ENCODE measurements around the gene GSTM3.
"Not testable (repeated sequence)": the region's sequence is repeated elsewhere in the genome, so short reads cannot be mapped to it uniquely, and the experiment has no call there.

Gene GSTM3

DNA sequence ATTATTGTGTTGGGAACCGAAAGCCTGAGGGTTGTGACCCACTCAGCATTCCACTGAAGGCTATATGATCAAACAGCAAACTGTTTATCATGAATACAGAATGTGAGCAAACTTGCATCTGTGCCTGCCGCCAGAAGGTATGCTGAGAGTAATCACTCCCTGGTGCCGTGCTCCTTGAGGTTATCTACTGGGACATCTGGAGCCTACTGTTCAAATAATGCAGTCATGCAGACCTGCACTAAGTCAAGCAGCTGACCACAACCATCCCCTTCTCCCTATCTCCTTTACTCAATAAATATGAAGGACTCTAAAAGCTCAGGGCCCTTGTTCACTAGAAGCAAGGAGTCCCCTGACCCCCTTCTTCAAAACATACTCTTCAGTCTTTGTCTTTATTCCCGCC lies 15.3 kb downstream of the GSTM3 start:
- DNase-seq, result no peak

DNA sequence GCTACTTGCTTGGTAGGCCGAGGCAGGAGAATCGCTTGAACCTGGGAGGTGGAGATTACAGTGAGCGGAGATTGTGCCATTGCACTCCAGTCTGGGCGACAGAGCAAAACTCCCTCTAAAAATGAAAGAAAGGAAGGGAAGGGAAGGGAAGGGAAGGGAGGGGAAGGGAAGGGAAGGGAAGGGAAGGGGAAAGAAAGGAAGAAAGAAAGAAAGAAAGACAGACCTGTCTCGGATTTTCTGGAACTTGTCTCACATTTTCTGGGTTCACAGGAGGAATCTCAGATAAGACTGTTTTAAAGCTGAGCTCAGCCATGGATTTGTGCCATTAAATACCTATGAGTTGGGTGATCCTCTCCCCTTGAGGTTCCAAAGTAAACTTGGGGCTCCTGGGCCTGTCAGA lies 15.9 kb downstream of the GSTM3 start:
- no peak for DNase-seq

DNA sequence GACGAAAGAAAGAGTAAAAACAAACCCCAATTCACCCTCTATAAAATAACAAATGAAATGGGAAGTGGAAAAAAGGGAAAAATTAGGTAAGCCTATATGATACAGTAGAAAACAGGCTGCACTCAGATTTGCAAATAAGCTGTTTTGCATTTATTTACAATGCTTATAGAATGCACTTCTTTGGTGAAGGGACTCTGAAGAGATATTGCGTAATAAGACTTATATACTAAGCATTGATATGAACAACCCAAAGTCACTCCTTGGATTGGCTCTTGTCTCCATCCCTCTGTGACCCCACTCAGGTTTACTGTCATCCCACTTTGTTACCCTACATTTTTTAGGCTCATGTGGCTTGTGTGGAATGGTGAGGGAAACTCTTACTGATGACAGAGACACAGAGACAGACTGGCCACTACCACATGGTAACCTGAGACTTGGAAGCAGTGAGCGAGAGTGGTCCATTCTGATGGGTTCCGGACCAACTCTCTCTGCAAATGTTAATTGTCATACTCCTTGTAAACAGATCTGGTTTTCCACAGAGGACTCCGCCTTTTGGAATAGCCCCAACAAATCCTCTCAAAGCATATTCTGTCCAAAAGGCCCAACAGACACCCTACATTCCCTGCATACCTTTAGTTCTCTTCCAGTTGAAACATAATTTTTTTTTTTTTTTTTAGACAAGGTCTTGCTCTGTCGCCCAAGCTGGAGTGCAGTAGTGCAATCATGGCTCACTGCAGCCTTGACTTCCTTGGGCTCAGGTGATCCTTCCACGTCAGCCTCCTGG lies 17.7 kb downstream of the GSTM3 start:
- no peak for DNase-seq

DNA sequence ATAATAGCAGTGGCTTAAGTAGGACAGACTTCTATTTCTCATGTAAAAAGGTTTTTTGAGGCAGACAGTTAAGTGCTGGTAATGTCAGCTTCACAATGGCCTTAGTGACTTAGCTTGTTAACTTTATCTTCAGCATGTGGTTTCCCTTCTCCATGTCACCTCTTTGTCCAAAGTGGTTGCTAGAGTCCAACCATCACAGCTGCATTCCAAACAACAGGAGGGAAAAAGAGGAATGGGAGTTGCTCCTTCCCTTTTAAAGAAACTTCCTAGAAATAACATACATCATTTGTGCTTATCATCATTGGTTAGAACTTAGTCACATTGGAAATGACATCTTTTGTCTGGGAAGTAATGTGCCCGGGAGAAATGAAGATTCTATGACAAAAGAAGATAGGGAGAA lies 18.9 kb downstream of the GSTM3 start:
- DNase-seq, result no peak

DNA sequence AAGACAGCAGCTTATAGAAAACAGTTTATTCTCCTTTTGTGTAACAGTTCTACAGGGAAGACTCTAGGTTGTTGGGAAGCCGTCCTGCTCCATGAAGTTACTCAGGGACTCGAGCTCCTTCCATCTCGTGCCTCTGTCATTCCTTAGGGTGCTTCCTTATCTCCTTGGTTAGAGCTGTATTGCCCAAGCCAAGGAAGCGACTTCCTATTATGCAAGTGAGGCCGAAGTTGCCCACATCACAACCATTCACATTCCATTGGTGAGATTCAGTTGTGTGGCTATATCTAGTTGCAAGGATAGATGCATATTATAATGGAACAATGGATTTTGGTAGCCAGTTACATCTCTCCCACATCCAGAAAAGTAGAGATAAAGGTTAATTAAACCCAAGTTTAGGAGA lies 19.8 kb downstream of the GSTM3 start:
- no peak for DNase-seq

DNA sequence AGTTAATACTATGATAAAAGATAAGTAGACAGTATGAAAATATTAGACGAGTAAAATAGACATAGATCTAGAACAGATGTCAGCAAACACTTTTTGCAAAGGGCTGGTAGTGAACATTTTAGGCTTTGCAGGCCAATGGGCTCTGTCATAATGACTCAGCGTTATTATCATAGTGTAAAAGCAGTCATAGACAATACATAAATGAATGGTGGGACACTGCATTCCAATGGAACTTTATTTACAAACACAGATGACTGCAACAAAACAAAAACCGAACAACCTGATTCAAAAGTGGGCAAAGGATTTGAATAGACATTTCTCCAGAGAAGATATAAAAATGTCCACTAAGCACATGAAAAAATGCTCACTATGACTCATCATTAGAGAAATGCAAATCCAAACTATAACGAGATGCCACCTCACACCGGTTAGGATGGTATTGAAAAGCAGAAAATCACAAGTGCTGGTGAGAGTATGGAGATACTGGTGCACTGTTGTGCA lies 21.5 kb downstream of the GSTM3 start:
- no peak for DNase-seq

DNA sequence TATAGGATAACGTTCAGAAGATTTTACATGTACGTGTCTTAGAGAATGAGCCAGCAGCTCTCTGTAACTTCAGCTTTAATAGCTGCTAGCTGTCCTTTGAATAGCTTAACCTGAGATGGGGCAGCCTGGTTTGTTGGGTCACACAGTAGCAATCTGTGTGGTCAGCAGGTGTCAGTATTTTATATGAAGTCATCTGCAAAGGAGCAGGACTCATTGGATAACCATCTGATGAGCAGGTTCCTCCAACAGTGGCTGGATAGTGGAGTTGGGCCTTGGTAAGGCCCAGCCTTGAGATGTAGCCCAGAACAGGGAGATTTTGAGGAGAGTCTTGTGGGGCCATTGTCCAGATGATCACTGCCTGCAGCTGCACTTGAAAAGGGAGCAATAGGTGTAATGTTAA lies 22.3 kb downstream of the GSTM3 start:
- no peak for DNase-seq

DNA sequence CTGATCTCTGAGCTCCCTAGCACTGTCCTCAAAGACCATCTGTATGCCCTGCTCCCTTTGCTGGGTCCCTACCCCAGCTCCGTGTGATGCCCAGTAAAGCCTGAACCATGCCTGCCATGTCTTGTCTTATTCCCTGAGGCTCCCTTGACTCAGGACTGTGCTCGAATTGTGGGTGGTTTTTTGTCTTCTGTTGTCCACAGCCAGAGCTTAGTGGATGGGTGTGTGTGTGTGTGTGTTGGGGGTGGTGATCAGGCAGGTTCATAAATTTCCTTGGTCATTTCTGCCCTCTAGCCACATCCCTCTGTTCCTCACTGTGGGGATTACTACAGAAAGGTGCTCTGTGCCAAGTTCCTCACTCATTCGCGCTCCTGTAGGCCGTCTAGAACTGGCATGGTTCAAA lies 23.1 kb downstream of the GSTM3 start:
- no peak for DNase-seq

DNA sequence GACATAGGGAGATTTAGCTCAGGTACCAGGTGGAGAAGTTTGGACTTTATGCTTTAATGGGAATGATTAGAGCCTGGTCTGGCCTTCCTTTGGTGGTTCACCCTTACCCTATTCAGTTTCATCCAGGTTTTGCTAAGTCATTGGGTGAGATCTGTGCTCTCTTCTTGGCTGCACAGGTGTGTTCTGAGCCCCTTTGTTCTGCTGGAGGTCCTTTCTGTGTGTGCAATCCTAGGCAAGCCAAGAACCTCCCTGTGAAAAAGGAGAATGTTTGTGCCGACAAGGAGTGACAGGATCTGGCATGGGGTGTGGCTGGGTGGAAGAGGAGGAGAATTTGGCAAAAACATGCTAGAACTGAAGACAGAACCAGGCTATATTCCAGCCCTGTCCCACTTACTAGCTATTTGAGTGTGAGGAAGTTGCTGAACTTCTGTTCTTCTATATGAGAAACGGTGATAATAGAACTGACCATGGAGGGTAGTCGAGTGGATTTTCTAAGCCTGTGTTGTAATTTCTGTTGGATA lies 24.2 kb downstream of the GSTM3 start:
- no peak for DNase-seq

DNA sequence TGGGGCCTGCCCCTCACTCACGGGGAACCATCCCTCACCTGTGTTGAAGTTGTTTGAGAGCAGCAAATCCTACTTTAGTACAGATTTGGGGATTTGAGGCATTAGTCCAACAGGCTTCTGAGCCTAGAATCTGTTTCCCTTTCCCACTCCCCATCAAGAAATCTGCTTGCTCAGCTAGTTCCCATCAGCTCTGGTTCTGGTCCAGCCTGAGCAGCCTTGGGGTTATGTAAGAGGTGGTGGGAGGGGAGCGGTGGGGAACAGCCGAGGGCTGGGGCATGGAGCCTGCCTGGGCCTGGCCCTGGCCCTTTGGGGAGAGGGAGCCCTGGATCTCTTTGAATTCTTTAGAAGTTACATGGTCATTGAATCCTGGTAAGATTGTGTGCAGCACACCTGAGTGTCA lies 24.7 kb downstream of the GSTM3 start:
- DNase-seq, result no peak

DNA sequence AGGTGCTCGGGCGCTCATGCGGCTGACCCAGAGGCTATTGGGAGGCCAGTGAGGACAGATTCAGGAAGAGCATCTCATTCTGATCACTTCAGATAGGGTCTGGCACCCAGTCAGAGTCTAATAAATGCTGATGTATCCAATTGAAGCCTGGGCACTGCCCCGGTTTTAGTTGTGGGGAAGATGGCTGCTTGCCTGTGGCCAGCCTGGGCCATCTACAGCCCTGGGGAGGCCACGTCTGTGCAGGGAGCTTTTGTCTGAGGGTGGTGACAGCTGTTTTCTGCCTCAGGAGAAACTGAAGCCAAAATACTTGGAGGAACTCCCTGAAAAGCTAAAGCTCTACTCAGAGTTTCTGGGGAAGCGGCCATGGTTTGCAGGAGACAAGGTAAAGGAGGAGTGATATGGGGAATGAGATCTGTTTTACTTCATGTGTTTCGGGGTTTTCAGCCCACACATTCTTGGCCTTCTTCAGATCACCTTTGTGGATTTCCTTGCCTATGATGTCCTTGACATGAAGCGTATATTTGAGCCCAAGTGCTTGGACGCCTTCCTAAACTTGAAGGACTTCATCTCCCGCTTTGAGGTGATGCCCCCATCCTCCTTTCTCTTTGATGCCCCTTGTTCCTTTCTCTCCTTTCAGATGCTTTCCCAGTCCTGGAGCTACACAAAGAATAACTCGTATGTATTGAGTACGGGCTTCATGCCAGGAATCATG lies 26.0 kb downstream of the GSTM3 start:
- no peak for DNase-seq

DNA sequence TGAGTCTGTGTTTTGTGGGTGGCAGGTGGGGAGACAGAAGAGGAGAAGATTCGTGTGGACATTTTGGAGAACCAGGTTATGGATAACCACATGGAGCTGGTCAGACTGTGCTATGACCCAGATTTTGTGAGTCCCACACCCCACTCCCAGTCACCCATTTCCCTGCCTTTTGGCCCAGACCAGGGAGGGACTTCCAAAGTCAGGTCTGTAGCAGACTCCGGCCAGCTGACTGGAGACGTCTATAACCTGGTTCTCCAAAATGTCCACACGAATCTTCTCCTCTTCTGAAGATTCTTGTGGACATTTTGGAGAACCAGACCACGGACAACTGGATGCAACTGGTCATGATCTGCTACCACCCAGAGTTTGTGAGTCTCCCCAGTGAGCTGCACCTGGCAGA lies 27.2 kb downstream of the GSTM3 start:
- DNase-seq, result no peak

DNA sequence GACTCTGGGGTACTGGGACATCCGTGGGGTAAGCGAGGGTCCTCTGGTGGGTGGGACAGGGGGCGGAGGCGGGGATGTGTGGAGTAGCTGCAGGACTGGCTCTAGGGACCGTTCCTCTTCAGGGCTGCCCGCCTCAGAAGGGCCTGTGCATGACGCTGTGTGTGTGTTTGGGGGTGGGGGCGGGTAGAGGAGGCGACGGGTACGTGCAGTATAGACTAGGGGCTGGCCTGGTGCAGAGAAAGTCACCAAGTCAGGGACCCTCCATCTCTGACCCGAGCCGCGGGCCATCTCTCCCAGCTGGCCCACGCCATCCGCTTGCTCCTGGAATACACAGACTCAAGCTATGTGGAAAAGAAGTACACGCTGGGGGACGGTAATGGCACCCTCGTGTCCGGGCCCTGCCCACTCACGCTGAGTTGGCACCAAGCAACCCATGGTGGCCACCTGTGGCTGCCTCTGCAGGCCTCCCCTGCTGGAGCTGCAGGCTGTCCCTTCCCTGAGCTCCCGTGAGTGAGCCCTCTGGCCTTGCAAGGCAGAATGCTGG lies 28.4 kb downstream of the GSTM3 start:
- DNase-seq, result no peak

DNA sequence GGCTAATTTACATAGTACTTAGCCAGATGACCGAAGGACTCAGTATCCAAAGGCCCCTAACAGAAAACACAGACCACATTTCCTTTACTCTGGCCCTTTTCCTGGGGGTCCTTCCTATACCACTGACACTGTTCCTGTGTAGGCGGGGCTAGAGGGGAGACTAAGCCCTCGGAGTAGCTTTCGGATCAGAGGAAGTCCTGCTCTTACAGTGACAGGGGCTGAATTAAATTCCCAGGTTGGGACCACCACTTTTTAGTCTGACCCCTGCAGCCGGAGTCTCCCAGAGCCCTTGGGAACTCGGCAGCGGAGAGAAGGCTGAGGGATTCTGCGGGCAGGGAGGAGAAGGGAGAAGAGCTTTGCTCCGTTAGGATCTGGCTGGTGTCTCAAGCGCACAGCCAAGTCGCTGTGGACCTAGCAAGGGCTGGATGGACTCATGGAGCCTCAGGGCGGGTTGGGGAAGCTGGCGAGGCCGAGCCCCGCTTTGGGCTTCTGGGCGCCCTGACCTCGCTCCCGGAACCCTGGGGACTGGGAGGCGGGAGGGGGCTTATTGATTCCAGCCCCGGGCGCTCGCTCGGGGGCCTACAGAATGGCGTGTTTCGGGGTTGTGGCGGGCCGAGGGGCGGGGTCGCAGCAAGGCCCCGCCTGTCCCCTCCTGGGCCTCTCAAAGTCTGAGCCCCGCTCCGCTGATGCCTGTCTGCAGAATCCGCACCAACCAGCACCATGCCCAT lies 29.1 kb downstream of the GSTM3 start, which contains the start of gene GSTM5:
TSS of gene GSTM5 (plus strand) at position 659 of the 728 bp plus-strand sequence. CDS start at position 721, 62 bp downstream.
- DNase-seq, result not testable (repeated sequence)

DNA sequence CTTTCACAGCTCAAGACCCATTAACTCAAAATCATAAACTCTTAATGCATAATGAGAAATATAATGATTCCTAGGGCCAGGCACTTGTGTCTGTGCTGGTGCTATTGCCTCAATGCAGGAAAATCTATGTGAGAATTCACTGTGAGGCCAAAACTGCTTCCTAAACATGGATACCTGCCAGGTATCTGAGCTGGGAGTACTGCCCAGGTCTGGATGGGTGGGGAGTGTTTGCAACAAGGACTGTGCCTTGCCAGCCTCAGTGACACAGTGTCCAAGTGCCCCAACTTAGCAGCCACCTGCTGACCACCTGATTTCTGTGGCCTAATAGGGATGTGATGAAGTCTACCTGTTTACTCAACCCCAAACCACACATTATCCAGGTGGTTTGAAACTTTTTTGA lies 31.0 kb downstream of the GSTM3 start:
- not testable (repeated sequence) for DNase-seq

DNA sequence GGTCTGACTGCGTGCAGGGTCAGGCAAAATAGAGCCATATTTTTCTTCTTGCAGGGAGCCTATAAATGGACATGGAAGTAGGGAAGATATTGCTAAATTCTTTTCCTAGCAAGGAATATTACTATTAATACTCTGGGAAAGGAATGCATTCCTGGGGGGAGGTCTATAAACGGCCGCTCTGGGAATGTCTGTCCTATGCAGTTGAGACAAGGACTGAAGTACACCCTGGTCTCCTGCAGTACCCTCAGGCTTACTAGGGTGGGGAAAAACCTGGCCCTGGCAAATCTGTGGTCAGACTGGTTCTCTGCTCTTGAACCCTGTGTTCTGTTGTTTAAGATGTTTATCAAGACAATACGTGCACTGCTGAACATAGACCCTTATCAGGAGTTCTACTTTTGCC lies 31.9 kb downstream of the GSTM3 start:
- DNase-seq, result not testable (repeated sequence)

DNA sequence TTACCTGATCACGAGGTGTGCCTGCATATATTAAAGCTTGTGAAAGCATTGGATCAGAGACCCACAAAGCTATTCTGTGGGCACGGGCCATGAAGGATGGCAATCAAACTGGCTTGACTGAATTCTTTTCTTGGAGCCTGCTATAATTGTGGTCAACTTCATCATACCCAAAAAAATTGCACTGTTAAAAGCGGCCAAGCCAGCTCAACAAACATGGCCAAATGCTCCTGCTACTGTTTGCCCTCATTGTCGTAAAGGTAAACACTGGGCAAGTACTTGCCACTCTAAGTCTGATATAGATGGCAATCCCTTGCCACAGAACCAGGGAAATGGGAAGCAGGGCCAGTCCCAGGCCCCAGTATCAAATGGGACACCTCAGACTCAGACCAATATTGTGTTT lies 35.4 kb downstream of the GSTM3 start:
- DNase-seq, result no peak

DNA sequence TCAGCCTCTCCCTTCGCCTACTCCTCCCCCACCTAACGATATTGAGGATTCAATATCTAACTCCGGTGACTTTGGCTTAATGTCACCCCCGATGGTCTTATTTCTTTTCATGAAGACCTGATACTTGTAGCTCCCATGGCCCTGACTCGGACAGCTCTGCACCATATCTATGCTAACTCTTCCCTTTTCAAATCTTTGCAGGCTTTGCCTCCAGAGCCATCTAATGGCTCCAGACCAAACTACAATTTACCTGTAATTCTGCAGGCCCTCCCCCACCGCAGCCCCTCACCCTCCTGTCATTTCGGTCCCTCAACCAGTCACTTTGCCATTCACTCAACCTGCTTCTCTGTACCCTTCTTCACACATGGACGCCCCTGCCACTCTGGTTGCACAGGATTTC lies 36.7 kb downstream of the GSTM3 start:
- DNase-seq, result no peak

DNA sequence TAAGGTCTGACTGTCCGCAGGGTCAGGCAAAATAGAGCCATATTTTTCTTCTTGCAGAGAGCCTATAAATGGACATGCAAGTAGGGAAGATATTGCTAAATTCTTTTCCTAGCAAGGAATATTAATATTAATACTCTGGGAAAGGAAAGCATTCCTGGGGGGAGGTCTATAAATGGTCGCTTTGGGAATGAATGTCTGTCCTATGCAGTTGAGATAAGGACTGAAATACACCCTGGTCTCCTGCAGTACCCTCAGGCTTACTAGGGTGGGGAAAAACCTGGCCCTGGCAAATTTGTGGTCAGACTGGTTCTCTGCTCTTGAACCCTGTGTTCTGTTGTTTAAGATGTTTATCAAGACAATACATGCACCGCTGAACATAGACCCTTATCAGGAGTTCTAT lies 37.9 kb downstream of the GSTM3 start:
- not testable (repeated sequence) for DNase-seq

DNA sequence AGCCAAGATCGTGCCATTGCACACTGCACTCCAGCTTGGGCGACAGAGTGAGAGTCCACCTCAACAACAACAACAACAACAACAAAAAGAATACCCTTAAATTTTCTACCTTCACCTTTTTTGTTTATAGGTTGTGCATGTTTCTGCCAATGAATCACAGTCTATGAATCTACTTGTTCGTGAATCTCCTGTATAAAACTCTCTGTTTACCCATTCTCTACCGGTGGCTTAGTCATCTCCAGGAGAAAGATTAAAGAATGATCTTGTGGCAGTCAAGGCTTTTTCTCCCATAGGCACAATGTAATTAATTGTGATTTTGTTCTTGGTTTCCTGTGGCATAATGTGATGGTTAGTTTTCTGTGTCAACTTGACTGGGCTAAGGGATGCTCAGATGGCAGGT lies 43.0 kb downstream of the GSTM3 start:
- not testable (repeated sequence) for DNase-seq

DNA sequence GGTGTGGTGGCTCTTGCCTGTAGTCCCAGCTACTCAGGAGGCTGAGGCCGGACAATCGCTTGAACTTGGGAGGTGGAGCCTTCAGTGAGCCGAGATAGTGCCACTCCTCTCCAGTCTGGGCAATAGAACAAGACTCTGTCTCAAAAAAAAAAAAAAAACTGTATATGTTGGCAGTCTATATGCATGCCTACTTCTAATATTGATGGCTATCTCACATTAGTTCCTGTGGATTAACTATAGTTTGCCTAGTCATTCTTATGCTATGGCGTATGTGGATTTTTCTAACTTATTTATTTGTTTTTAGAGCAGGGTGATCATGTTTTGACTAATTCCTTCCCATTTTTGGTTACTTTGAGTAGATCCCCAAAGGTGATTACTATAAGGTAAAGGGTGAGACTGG lies 43.8 kb downstream of the GSTM3 start:
- no peak for DNase-seq

DNA sequence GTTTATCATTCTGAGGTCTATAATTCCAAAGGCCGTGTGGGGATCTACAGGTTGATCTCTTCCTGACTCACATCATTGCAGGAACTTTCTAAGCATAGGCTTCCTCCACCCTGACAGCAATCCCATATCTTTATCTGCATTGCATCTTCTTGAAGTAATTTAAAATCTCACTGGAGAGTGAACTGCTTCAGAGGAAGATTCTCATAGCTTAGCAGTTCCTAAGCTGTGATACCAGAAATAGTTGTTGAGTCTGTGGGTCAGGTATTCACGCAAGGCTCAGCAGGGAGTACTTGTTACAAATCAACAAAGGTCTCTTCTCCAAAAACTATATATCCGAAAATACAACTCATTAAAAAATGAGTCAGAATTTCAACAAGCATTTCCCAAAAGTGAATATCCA lies 45.7 kb downstream of the GSTM3 start:
- not testable (repeated sequence) for DNase-seq

DNA sequence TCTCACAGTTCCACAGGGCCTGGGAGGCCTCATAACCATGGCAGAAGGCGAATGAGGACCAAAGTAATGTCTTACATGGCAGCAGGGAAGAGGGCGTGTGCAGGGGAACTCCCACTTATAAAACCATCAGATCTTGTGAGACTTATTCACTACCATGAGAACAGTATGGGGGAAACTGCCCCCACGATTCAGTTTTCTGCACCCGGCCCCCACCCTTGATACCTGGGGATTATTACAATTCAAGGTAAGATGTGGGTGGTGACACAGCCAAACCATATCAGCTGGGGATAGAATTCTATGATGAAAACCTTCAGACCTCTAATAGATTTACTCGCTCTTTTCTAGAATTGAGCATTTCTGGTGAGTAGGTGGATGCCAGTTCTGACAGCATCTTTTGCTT lies 46.4 kb downstream of the GSTM3 start:
- DNase-seq, result not testable (repeated sequence)
